HL-60/S4 treated with phorbol 12-myristate 13-acetate at 8.2 ng/mL for 4 days and 3 days (cell line): ENCODE data around the gene MRPL43.

Source experiments
- in situ Hi-C: fragments of 300-500 bp; cut with MboI; formaldehyde crosslinking; loops from 2 replicates; pipeline ENCODE4 v1.15.0; 2022; ENCODE audit warnings: low sequenced_read_pairs

Gene MRPL43

GRCh38 chr10:101020427-101021075 is 33.3 kb upstream of the MRPL43 start:
- in situ Hi-C loops, result no loop called here

GRCh38 chr10:101019440-101019703 is 32.1 kb upstream of the MRPL43 start:
- in situ Hi-C loops, result no loop called here

GRCh38 chr10:101018600-101019439 is 31.5 kb upstream of the MRPL43 start:
- in situ Hi-C loops, result no loop called here

- in situ Hi-C loops, result no loop called here
These were observed 30.9 kb upstream of the MRPL43 start for GRCh38 chr10:101018118-101018599.

GRCh38 chr10:101016814-101017213 is 29.5 kb upstream of the MRPL43 start:
- in situ Hi-C loops, result no loop called here

GRCh38 chr10:101015582-101015973 is 28.3 kb upstream of the MRPL43 start:
- in situ Hi-C loops, result no loop called here

GRCh38 chr10:101014966-101015581 is 27.8 kb upstream of the MRPL43 start:
- in situ Hi-C loops, result no loop called here

GRCh38 chr10:101014230-101014884 is 27.1 kb upstream of the MRPL43 start:
- in situ Hi-C loops, result no loop called here

GRCh38 chr10:101013365-101013825 is 26.1 kb upstream of the MRPL43 start:
- in situ Hi-C loops, result no loop called here

GRCh38 chr10:101012525-101013364 is 25.4 kb upstream of the MRPL43 start:
- in situ Hi-C loops, result no loop called here

GRCh38 chr10:101011517-101012423 is 24.5 kb upstream of the MRPL43 start:
- in situ Hi-C loops, result no loop called here

GRCh38 chr10:101010329-101010728 is 23.0 kb upstream of the MRPL43 start:
- in situ Hi-C loops, result no loop called here

- in situ Hi-C loops, result no loop called here
These were observed 21.6 kb upstream of the MRPL43 start for GRCh38 chr10:101008823-101009423.

- in situ Hi-C loops, result no loop called here
These were observed 20.9 kb upstream of the MRPL43 start for GRCh38 chr10:101007915-101008822.

GRCh38 chr10:101007099-101007711 is 19.9 kb upstream of the MRPL43 start:
- in situ Hi-C loops, result no loop called here

- in situ Hi-C loops, result no loop called here
These were observed 19.3 kb upstream of the MRPL43 start for GRCh38 chr10:101006593-101007098.

- in situ Hi-C loops, result no loop called here
These were observed 18.7 kb upstream of the MRPL43 start for GRCh38 chr10:101005869-101006567.
